NCI-H226 (cell line): ENCODE results near the gene CALML3.
"Not testable (repeated sequence)": the region's sequence is repeated elsewhere in the genome, so short reads cannot be mapped to it uniquely, and the experiment has no call there.

Experiments
- DNase-seq: peaks from one replicate; pipeline ENCODE4 v3.0.0-alpha.2; 2015

Gene CALML3

GRCh38 chr10:5524641-5525560, at the start of gene CALML3:
TSS of gene CALML3 (plus strand) at chr10:5524961. CDS start at chr10:5525086, 125 bp downstream.
- no peak for DNase-seq

- DNase-seq = not testable (repeated sequence)
These were observed 49.7 kb upstream of the CALML3 start for GRCh38 chr10:5475088-5475487.

GRCh38 chr10:5475974-5476807, 48.6 kb upstream of the CALML3 start:
- DNase-seq = not testable (repeated sequence)

DNA sequence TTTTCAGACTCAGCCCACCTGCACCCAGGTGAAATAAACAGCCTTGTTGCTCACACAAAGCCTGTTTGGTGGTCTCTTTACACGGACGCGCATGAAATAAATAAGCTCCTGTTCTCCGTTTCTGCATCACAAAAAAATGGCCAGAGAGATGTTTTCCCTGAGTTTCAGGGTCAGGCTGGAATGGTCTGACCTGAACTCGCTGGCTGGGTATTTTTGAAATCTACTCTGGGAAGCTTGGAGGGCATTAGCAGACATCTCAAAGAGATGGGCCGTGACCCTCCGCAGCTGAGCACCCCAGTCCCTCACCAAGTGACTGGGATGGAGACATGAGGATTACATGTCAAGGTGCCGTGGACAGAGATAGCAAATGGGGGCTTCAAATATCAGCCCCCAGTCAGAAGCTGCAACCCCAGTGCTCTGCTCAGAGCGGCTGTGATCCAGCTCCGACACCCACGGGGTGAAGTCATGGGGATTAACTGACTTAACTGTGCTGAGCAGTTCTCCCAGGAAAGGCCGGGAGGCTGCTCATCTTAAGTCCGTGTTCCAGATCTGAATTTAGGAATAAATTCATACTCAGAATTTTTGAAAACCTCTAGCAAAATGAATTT, 47.7 kb upstream of the CALML3 start:
- DNase-seq = no peak

DNA sequence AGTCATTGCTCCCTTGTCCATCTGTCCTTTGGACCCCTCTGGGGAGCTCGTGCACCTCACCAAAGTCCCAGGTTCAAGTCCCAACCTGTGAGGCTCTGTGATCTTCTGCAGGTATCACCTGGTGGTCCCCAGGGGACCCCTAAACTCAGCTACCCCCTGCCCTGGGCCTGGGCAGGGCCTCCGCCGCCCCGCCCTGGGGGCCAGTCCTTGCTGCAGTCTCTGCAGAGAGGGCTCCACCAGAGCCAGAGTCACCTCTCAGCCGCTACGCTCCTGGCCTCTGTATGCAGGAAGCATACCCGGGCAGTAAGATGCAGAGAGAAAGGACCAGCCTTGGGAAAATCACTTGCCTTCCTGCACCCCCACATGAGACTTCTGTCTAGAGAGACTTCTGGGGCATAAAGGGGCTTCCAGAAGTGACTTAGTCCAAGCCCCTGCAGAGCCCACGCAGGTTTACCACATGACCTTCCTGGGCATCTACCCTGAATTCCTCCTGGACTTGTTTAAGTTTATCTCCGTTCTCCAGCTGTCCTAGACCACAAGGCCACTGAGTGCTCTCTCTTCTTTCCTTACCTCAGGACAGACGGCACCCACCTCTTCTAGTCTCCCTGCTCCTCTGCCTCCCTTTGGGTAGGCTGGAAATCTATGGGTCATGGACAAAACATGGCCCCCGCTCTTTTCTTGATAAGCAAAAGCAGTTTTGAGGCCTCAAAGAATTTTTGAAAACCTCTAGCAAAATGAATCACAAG, 46.6 kb upstream of the CALML3 start:
- no peak for DNase-seq

GRCh38 chr10:5478694-5479305, 46.0 kb upstream of the CALML3 start:
- no peak for DNase-seq

DNA sequence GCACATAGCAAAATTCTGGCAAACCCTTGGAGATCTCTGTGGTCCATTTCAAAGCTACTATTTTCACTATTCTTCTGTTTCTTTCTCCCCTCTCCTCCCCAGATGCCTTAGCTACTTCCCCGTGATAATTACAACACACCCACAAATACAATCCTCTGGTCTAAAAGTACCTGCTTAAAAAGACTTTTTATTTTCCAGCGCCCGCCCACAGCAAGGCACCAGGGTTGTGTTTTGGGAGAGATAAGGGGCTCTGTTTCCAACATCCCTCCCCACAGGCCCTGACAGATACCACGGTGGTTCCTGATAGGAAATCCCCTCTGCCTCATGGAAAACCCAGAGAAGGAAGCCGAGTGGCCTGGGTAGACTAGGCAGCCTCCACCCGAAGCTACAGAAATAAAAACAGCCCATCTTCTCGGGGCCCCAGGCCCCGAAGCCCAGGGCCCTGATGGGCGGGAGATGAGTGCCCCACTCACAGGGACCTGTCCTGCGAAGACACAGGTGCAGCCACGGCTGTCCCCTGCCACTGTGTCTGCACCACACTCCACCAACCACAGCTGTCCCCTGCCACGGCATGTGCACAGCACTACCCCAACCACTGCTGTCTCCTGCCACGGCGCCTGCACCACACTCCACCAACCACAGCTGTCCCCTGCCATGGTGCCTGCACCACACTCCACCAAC, 45.1 kb upstream of the CALML3 start:
- DNase-seq = no peak

GRCh38 chr10:5480162-5480941, 44.4 kb upstream of the CALML3 start:
- DNase-seq = no peak

GRCh38 chr10:5481121-5481520, 43.6 kb upstream of the CALML3 start:
- DNase-seq = no peak

DNA sequence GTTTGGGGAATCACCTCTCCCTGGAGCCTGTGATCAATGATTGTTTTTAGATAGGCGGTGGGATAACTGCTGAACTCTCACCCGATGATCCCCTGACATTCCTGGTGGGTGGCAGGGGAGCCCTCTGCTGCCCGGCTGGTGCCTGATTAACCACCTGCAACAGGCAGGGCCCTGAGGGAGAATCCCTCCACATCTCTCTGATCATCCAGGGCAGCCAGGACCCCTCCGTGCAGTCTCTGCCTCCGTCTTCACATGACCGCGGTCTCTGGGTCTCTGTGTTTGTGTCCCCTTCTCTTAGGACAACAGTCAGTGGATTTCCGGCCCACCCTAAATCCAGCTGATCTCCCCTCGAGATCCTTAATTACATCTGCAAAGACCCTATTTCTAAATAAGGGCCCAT, 42.7 kb upstream of the CALML3 start:
- DNase-seq = no peak

DNA sequence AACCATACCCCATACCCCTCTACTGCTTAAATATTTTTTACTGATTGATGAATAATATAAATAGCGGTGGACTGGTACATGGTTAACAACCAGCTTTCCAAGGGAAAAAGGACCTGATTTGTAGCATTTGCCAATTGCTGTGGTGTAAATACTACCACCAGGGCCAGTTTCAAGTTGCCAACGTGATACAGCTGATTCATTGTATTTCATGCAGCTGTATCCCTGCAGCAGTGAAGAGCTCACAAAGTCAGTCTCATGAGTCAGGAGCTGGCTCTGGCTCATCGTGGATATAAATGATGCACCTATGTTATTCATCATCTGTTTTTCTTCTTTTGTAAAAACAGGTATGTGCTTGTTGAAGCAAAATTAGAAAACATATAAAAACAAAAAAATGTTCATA, 40.6 kb upstream of the CALML3 start:
- no peak for DNase-seq

DNA sequence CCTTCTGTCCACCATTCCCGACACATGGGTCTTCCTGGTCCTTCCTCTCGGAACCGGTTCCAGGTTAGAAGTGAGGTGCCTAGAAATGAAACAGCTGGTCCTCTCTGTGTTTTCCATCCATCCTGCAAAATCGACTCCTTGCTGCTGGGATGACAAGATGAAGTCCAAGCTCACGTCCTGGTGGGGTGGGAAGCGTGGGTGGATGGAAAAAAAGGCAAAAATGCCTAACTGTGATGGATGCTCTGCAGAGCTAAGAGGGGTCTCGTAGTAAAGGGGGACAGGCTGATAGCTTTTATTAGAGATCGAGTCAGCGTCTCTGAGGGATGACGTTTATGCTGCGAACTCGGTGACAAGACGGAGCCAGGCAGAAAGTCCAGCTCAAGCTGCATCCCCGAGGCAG, 39.5 kb upstream of the CALML3 start:
- DNase-seq = no peak

GRCh38 chr10:5485948-5486852, 38.6 kb upstream of the CALML3 start:
- no peak for DNase-seq

- no peak for DNase-seq
These were observed 37.9 kb upstream of the CALML3 start for GRCh38 chr10:5486853-5487235.

DNA sequence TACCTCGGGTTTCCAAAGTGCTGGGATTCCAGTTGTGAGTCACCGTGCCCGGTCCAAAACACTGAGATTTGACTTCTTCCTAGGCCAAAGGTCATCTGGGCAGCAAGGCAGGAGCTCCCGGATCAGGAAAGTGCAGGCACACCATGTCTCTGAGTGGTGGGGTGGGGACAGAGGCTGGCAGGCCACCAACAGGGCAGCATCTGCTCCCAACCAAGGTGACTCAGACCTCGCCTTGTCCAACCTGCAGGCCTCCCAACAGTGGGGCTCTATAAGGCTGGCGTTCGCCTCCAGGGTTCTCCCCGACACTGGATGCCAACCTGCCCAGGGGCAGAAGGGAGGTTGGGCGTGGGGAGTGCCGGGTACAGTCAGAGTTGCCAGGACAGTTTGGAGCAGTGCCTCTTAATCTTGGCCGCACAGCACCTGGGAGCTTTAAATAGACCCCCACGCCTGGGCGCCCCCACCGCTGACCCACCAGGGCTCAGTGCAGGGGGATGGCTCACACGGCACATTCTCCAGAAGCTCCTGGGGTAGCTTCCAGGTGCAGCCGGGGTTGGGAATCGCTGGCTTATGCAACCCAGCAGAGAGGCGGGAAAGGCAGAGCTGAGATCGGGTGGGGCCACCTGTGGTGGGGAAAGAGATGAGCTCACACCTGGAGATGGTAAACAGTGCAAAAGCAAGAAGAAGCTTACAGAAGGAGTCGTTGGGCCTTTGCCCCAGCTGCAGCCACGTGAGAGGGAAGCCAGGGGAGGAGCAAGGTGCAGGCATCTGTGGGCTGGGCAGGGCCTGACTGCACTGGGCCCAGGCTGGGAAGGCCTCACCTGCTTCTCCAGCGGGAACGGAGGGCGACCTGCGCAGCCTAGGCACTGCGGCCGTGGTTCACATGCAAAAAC, 36.2 kb upstream of the CALML3 start:
- DNase-seq = no peak

- DNase-seq = no peak
These were observed 34.7 kb upstream of the CALML3 start for GRCh38 chr10:5490032-5490431.

DNA sequence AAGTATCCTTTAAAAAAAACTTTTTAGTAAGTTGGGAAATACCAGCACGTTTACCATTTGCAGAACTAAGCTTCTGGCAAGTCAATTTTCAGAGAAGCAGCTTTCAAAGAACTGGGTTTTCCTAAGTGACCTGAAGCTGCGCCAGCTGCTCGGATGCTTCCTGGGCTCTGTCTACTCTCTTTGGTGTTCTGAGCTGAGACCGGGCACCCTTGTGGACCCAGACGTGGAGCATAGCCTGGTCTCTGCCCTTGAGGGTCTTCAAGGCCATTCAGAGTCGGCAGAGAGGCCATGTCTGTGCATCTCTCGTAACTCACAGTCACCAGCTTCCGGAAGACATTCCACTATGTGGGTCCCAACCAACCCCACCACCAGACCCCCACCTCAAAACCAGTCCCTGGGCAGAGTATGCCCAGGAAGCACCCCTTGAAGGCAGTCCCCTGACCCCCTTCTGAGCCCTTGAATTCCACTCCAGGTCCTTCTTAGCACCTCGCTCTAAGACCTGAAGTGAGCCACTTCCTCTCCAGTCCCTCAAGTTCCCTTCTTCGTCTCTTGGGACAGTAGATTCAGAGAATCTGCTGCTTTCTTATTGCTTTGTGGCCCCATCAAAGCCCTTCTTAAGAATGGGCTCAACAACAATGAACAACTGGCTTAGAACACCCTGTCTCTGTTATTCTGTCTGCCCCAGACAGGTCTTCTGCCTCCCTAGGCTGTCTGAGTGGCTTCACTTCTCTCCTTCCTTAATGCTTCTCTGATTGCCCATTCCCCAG, 33.9 kb upstream of the CALML3 start:
- DNase-seq = no peak

GRCh38 chr10:5491477-5491876, 33.3 kb upstream of the CALML3 start:
- no peak for DNase-seq
